A673 (cell line): Measurements from ENCODE around the gene OPRM1.

Experiments used
- CTCF ChIP-seq: fragments of 300-800, 200-600 bp; sonication (generic); conservative IDR thresholded peaks from 2 replicates; pipeline ENCODE4 v1.5.1; 2017; ENCODE audit warnings: low read depth, mild to moderate bottlenecking, antibody characterized with exemption, low read length, moderate library complexity, mixed read lengths
- EZH2 ChIP-seq: fragments of 200-600 bp; sonication (generic); IDR thresholded peaks from 2 replicates; pipeline ENCODE4 v1.6.1; 2017; ENCODE audit warnings: borderline replicate concordance, low read depth, mild to moderate bottlenecking, mixed read lengths, antibody characterized with exemption, low read length; ENCODE audit not compliant: poor library complexity, severe bottlenecking

GRCh38 chr6:154230393-154230792, 191.4 kb downstream of the OPRM1 start:
- TF ChIP-seq CTCF (no peak), EZH2 (no peak)
